Stimulated activated naive B cell treated with anti-CD40 and anti-IgM and Interleukin-4, amounts not matched to agents 10 μg/mL and 1 μg/mL and 100 μg/mL, for 72 hours (primary cell): ENCODE data around the gene SUPT3H.
A peak's percentile ranks its signal among the peaks of the same experiment; 100 is the strongest.
"Not testable (repeated sequence)": the region's sequence is repeated elsewhere in the genome, so short reads cannot be mapped to it uniquely, and the experiment has no call there.

Experiments used
- ATAC-seq, 2 donors: fragments of 150-1000 bp; cut with Tn5 transposase; replicated peaks; 2 replicates each; pipeline ENCODE4 v1.10.0; 2021; ENCODE audit warnings: moderate library complexity in 1 of 2
- DNase-seq: peaks from one replicate; pipeline ENCODE4 v3.0.0; 2021
- H3K27ac Mint-ChIP-seq: one replicate; pipeline ENCODE4 v1.8.0; 2022; ENCODE audit warnings: mild to moderate bottlenecking, mixed read lengths
- H3K27me3 Mint-ChIP-seq, 2 donors: one replicate each; pipeline ENCODE4 v1.8.0; 2022; ENCODE audit warnings: mixed read lengths in 2 of 2
- H3K36me3 Mint-ChIP-seq, 2 donors: one replicate each; pipeline ENCODE4 v1.8.0; 2022; ENCODE audit warnings: mixed read lengths in 2 of 2, mild to moderate bottlenecking in 1 of 2
- H3K4me1 Mint-ChIP-seq, 2 donors: one replicate each; pipeline ENCODE4 v1.8.0; 2022; ENCODE audit warnings: mixed read lengths in 2 of 2, mild to moderate bottlenecking in 1 of 2
- H3K4me3 Mint-ChIP-seq, 2 donors: one replicate each; pipeline ENCODE4 v1.8.0; 2022; ENCODE audit warnings: mild to moderate bottlenecking in 2 of 2, mixed read lengths in 2 of 2, moderate library complexity in 1 of 2
- H3K9me3 Mint-ChIP-seq, 2 donors: one replicate each; pipeline ENCODE4 v1.8.0; 2022; ENCODE audit warnings: mixed read lengths in 2 of 2, mild to moderate bottlenecking in 1 of 2

The SUPT3H gene

DNA sequence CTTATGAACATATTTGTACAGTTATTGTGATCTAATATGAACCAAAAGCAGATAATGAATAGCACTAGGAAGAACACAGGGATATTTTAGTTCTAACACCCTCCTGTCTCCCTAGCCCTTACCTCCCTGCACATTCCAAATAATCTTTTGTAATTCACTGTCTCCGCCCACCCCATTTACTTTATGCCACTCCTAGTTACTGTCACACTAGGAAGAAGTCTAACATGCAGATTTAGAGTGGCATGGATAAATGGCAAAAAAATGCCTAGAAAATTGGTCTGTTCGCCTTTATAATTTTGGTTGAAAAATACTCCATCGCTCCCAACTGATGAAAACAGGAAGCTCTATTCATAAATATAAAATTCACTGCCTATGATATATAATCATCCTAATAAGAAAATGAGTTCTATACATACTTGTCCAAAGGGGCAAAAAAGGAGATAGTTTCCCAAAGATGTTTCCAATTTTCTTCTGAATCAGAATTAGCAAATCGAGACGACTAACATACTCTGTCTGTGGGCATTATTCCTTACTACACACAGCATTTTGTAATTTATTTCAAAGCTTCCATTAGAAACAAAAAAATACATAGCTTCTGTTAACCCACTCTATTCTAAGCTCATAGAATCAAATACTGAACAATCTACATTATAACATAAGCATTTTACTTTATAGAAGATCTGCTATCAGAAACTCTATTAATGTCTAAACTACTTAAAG is 50.9 kb downstream of the SUPT3H start:
- DNase-seq (no peak), ATAC-seq (no peak)
- Mint-ChIP-seq H3K9me3 (no peaks in the 10 kb centered on the region), H3K36me3 (no peaks in the 10 kb centered on the region), H3K27me3 (no peaks in the 10 kb centered on the region), H3K4me3 (no peak overlapping the region), H3K4me1 (peaks cover 0 to 23% of the 10 kb centered on the region in 2 donors), H3K27ac (no peak overlapping the region)

- ATAC-seq (no peak), DNase-seq (no peak)
- Mint-ChIP-seq H3K27ac (no peak overlapping the region), H3K4me1 (peaks cover 0 to 13% of the 10 kb centered on the region in 2 donors), H3K4me3 (no peak overlapping the region), H3K27me3 (no peaks in the 10 kb centered on the region), H3K36me3 (peaks cover 0 to 5% of the 10 kb centered on the region in 2 donors), H3K9me3 (no peaks in the 10 kb centered on the region)
Observed at GRCh38 chr6:45323656-45324224, 54.0 kb downstream of the SUPT3H start.

- Mint-ChIP-seq H3K36me3 (peaks cover 9 to 12% of the 10 kb centered on the region in 2 donors), H3K4me3 (no peak overlapping the region), H3K9me3 (no peaks in the 10 kb centered on the region), H3K4me1 (peaks cover 0 to 8% of the 10 kb centered on the region in 2 donors), H3K27ac (no peak overlapping the region), H3K27me3 (no peaks in the 10 kb centered on the region)
- ATAC-seq (no peak), DNase-seq (no peak)
Observed at GRCh38 chr6:45320349-45320748, 57.4 kb downstream of the SUPT3H start.

DNA sequence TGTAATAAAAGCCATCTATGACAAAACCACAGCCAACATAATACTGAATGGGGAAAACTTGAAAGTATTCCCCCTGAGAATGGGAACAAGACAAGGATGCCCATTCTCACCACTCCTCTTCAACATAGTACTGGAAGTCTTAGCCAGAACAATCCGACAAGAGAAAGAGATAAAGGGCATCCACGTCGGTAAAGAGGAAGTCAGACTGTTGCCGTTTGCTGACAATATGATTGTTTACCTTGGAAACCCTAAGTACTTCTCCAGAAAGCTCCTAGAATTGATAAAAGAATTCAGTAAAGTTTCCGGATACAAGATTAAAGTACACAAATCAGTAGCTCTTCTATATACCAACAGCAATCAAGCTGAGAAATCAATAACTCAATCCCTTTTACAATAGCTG is 63.6 kb downstream of the SUPT3H start:
- Mint-ChIP-seq H3K27me3 (no peaks in the 10 kb centered on the region), H3K9me3 (no peaks in the 10 kb centered on the region), H3K4me1 (peaks cover 24 to 48% of the 10 kb centered on the region in 2 donors), H3K36me3 (peaks cover 12 to 26% of the 10 kb centered on the region in 2 donors), H3K4me3 (no peak overlapping the region), H3K27ac (no peak overlapping the region)
- DNase-seq (no peak), ATAC-seq (no peak)

DNA sequence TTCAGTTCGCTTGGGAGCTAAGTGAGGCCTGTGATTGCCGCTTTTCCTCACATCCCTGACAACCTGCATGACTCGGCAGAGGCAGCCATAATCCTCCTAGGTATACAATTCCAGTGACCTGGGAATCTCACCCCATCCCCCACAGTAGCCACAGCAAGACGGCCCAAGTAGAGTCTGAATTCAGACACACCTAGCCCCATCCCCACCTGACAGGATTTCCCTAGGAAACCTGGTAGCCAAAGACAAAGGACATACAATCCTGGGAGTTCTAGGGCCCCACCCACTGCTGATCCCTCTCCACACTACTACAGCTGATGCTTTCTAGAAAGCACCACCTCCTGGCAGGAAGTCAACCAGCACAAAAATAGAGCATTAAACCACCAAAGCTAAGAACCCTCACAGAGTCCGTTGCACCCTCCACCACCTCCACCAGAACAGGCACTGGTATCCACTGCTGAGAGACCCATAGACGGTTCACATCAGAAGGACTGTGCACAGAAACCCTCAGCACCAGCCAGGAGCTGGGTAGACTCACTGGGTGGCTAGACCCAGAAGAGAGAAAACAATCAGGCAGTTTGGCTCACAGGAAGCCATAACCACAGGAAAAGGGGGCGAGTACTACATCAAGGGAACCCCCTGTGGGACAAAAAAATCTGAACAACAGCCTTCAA is 67.5 kb downstream of the SUPT3H start:
- peaks cover 28 to 64% of the 10 kb centered on the region in 2 donors for H3K4me1 Mint-ChIP-seq
- peak overlapping the region; percentile 11 to 17 for H3K4me3 Mint-ChIP-seq
- DNase-seq = no peak

DNA sequence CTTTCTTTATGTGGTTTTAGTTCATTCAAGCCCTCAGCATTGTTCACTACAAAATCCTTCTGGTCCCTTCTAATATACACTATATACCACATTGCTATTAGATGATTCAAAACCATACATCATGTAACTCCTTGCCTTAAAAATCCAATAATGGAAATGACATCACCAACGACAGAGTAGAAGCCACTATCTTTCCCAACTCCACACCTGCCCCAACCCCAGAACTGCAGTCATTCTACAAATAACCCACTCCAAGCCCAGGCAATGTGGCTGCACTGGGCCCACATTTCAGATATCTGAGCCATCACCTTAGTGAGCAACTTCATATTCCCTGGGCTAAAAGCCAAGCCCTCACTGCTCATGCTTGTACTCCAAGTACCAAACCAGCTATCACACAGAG is 72.2 kb downstream of the SUPT3H start:
- no peak for ATAC-seq
- Mint-ChIP-seq H3K27me3 (no peaks in the 10 kb centered on the region), H3K4me3 (no peak overlapping the region), H3K9me3 (peaks cover 5 to 8% of the 10 kb centered on the region in 2 donors), H3K36me3 (peaks cover 29 to 38% of the 10 kb centered on the region in 2 donors), H3K27ac (no peak overlapping the region), H3K4me1 (peaks cover 18 to 38% of the 10 kb centered on the region in 2 donors)
- no peak for DNase-seq

More for the DNA sequence above, 67.5 kb downstream of the SUPT3H start:
- Mint-ChIP-seq H3K9me3 (peaks cover 0 to 6% of the 10 kb centered on the region in 2 donors), H3K27me3 (no peaks in the 10 kb centered on the region), H3K27ac (peak overlapping the region; percentile 66), H3K36me3 (peaks cover 27 to 38% of the 10 kb centered on the region in 2 donors)
- no peak for ATAC-seq

DNA sequence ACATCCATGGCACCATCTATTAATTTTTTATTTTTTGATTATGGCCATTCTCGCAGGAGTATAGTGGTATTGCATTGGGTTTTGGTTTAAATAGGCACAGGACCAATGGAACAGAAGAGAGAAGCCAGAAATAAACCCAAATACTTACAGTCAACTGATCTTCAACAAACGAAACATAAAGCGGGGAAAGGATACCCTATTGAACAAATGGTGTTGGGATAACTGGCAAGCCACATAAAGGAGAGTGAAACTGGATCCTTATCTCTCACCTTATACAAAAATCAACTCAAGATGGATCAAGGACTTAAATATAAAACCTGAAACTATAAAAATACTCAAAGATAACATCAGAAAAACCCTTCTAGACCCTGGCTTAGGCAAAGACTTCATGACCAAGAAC is 74.9 kb downstream of the SUPT3H start:
- DNase-seq (no peak), ATAC-seq (no peak)
- no peaks in the 10 kb centered on the region for H3K27me3 Mint-ChIP-seq
- no peak overlapping the region for H3K4me3 Mint-ChIP-seq
- peaks cover 25 to 26% of the 10 kb centered on the region in 2 donors for H3K36me3 Mint-ChIP-seq
- peaks cover 5 to 8% of the 10 kb centered on the region in 2 donors for H3K9me3 Mint-ChIP-seq
- H3K4me1 Mint-ChIP-seq = peaks cover 5 to 21% of the 10 kb centered on the region in 2 donors
- no peak overlapping the region for H3K27ac Mint-ChIP-seq

- Mint-ChIP-seq H3K36me3 (peaks cover 16 to 17% of the 10 kb centered on the region in 2 donors), H3K27me3 (no peaks in the 10 kb centered on the region), H3K27ac (no peak overlapping the region), H3K9me3 (peaks cover 5 to 6% of the 10 kb centered on the region in 2 donors), H3K4me3 (no peak overlapping the region), H3K4me1 (peaks cover 3 to 16% of the 10 kb centered on the region in 2 donors)
- DNase-seq (no peak), ATAC-seq (no peak)
Observed at GRCh38 chr6:45301348-45302142, 76.2 kb downstream of the SUPT3H start.

- no peak for DNase-seq
- Mint-ChIP-seq H3K4me3 (no peak overlapping the region), H3K9me3 (peaks cover 3 to 5% of the 10 kb centered on the region in 2 donors), H3K36me3 (peaks cover 8 to 10% of the 10 kb centered on the region in 2 donors), H3K27ac (no peak overlapping the region), H3K4me1 (peaks cover 3 to 11% of the 10 kb centered on the region in 2 donors), H3K27me3 (no peaks in the 10 kb centered on the region)
- ATAC-seq = no peak
Observed at GRCh38 chr6:45300736-45301135, 77.0 kb downstream of the SUPT3H start.

DNA sequence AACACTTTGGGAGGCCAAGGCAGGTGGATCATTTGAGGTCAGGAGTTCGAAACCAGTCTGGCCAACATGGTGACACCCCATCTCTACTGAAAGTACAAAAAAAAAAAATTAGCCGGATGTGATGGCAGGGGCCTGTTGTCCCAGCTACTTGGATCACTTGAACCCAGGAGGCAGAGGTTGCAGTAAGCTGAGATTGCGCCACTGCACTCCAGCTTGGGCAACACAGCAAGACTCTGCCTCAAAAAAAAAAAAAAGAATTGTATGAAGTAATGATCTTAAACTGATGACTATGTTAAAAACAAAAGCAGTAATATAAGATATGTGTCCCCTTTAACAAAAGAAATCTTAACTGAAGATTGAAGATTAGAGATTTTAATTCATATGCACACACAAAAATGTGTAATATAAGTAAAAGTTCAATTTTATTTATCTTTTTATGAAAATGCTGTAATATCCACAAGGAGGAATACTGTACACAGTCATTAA is 78.6 kb downstream of the SUPT3H start:
- ATAC-seq (no peak), DNase-seq (no peak)
- no peak overlapping the region for H3K4me3 Mint-ChIP-seq
- H3K36me3 Mint-ChIP-seq = peaks cover 7 to 8% of the 10 kb centered on the region in 2 donors
- no peak overlapping the region for H3K27ac Mint-ChIP-seq
- peaks cover 5% of the 10 kb centered on the region in 2 donors for H3K9me3 Mint-ChIP-seq
- H3K27me3 Mint-ChIP-seq = no peaks in the 10 kb centered on the region
- peaks cover 3 to 13% of the 10 kb centered on the region in 2 donors for H3K4me1 Mint-ChIP-seq

- peaks cover 7 to 31% of the 10 kb centered on the region in 2 donors for H3K4me1 Mint-ChIP-seq
Observed at GRCh38 chr6:45297320-45297719, 80.4 kb downstream of the SUPT3H start.

GRCh38 chr6:45294065-45294701 is 83.6 kb downstream of the SUPT3H start:
- H3K27me3 Mint-ChIP-seq, H3K4me3 Mint-ChIP-seq, H3K27ac Mint-ChIP-seq, H3K9me3 Mint-ChIP-seq, DNase-seq: not testable (repeated sequence)
- H3K4me1 Mint-ChIP-seq = peaks cover 5 to 23% of the 10 kb centered on the region in 2 donors
- ATAC-seq = peak in 1 of 2 donors; percentile 66
- peaks cover 8 to 11% of the 10 kb centered on the region in 2 donors for H3K36me3 Mint-ChIP-seq

More at GRCh38 chr6:45297320-45297719, 80.4 kb downstream of the SUPT3H start:
- Mint-ChIP-seq H3K4me3 (no peak overlapping the region), H3K27ac (no peak overlapping the region), H3K36me3 (peaks cover 0 to 2% of the 10 kb centered on the region in 2 donors), H3K9me3 (peaks cover 0 to 2% of the 10 kb centered on the region in 2 donors), H3K27me3 (no peaks in the 10 kb centered on the region)
- ATAC-seq (no peak), DNase-seq (no peak)

DNA sequence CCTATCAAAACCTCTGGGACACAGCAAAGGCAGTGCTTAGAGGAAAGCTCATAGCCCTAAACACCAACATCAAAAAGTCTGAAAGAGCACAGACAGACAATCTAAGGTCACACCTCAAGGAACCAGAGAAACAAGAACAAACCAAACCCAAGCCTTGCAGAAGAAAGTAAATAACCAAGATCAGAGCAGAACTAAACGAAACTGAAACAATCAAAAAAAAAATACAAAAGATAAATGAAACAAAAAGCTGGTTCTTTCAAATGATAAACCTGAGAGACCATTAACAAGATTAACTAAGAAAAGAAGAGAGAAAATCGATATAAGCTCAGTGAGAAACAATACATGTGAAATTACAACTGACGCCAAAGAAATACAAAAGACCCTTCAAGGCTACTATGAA is 84.4 kb downstream of the SUPT3H start:
- Mint-ChIP-seq H3K27ac (no peak overlapping the region), H3K4me1 (peaks cover 5 to 23% of the 10 kb centered on the region in 2 donors), H3K27me3 (no peaks in the 10 kb centered on the region), H3K9me3 (peaks cover 6% of the 10 kb centered on the region in 2 donors), H3K36me3 (peaks cover 8 to 11% of the 10 kb centered on the region in 2 donors), H3K4me3 (no peak overlapping the region)
- ATAC-seq (no peak), DNase-seq (no peak)
